Spinal cord (tissue), 10 donors: ENCODE data around the gene NR5A1. TPM values are rescaled to one million over a fixed set of nuclear protein-coding genes. Genes with fewer than 3 reads are reported as not detected.
A peak's percentile ranks its signal among the peaks of the same experiment; 100 is the strongest.

Experiments used
- DNase-seq, 6 donors: peaks; one replicate each; pipeline versions ENCODE4 v3.0.0 to v3.0.0-alpha.2; 2013 to 2015; ENCODE audit warnings: low spot score in 6 of 6, low read depth in 4 of 6
- H3K27ac ChIP-seq: one replicate; pipeline ENCODE4 v1.5.1; 2013; ENCODE audit warnings: low read depth, low read length, control low read depth
- H3K27me3 ChIP-seq: one replicate; pipeline ENCODE4 v1.6.1; 2013; ENCODE audit warnings: low read length; ENCODE audit not compliant: control insufficient read depth, insufficient read depth
- H3K36me3 ChIP-seq: one replicate; pipeline ENCODE4 v1.6.1; 2013; ENCODE audit warnings: low read length; ENCODE audit not compliant: control insufficient read depth, insufficient read depth
- H3K4me1 ChIP-seq: one replicate; pipeline ENCODE4 v1.6.1; 2013; ENCODE audit warnings: low read length; ENCODE audit not compliant: control insufficient read depth, insufficient read depth
- H3K4me3 ChIP-seq: one replicate; pipeline ENCODE4 v1.5.1; 2013; ENCODE audit warnings: low read depth, low read length, control low read depth
- H3K9me3 ChIP-seq: one replicate; pipeline ENCODE4 v1.6.1; 2013; ENCODE audit warnings: low read length; ENCODE audit not compliant: control insufficient read depth, insufficient read depth
- WGBS: methylation state at CpG from one replicate; pipeline ENCODE4 v1.1.5; 2013; ENCODE audit warnings: missing lambda C conversion rate; ENCODE audit not compliant: insufficient coverage; 5-methylcytosine and 5-hydroxymethylcytosine counted together
- polyA plus RNA-seq, 2 donors: library from polyadenylated mRNA; unstranded; fragments of 120-200 nt; gene quantifications; one replicate each; pipeline ENCODE4 v1.2.1, GENCODE V29; 2013; ENCODE audit not compliant: insufficient read length in 2 of 2
- total RNA-seq, 2 donors: library from RNA; depleted of rRNA in 1 of 2; stranded (reverse); fragments of 120-200 nt in 1 of 2; fragments of >200 nt in 1 of 2; gene quantifications; one replicate each; pipeline versions ENCODE4 v1.2.3 to v1.2.4, GENCODE V29; 2013 to 2014
- donor health status: healthy.

The NR5A1 gene
- total and polyA plus RNA-seq, 4 donors, result 0.08 to 0.11 (median 0.09) TPM

DNA sequence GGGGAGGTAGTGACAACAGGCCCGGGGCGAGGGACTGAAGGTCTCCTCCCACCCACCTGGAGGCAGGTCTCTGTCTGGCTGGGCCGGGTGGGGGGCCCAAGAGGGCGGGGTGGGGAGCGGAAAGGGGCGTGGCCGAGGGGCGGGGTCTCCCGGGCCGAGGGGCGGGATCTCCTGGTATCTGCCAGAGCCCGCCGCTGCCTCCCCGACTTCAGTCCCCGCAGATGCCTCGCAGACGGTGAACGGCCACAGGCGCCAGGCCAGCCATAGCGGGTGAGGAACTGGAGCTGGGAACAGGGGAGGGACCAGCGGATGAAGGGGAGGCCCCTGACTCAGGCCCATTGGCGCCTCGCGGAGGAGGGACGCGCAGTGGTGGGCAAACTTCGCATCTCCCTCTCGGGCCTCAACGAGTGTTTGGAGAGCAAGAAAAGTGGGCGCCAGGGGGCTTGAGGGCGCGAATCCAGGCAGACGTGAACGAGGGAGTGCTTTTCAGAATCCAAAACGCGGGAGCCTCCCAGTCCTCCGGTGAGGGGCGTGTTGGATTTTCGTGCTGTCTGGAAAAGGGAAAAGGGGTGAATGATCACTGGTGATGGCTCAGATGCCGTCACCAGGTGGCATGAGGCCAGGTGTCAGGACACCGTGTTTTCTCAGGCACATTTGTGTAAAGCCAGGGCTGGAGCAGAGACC is 56.8 kb downstream of the NR5A1 start, which contains the start of gene ADGRD2:
Gene ADGRD2, plus strand, starts transcription at position 211 of the 684 bp plus-strand sequence. CDS start 1,216 bp downstream, outside the sequence.
- 1% methylated on average over 36 of the region's 41 CpGs for WGBS
- Histone ChIP-seq H3K27ac (no peak within 1 kb of the TSS), H3K36me3 (no peaks in the 10 kb centered on the region), H3K9me3 (no peaks in the 10 kb centered on the region), H3K4me3 (peak within 1 kb of the TSS; percentile 31), H3K27me3 (peaks cover 46% of the 10 kb centered on the region), H3K4me1 (peaks cover 50% of the 10 kb centered on the region)
- DNase-seq, result peak in 2 of 6 donors; percentile 57 to 64

DNA sequence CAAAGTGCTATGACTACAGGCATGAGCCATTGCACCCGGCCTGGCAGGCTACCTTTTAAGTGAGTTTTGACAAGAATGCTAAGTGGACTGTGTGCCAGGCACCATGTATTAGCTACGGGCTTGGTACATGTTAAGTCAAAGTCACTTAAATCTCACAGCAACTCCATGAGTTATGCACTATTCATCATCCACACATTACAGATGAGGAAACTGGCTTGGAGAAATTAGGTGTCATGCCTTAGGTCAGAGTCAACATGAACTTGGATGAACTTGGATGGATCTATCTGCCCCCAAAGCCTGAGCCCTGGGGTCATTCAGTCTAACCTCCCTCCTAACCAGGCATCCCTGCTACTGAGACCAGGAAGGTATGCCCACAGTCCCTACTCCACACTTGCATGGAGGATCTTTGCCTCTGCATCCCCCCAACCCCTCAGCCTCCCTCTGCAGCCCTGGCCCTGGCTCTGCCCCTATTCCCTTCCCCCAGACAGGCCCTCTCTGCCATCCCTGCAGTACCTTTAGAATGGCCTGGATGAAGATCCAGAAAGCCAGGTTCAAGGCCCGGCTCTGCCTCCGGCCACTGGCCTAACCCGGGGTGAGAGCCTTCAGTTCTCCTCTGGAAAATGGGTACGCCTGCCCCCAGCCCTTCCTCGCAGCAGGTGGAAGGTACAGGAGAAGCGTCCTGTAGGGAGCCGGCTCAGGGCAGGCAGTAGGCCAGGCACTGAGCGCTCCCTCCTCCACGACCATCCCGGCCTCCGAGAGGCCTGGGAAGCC is 57.6 kb downstream of the NR5A1 start:
- H3K4me3 ChIP-seq, result no peak overlapping the region
- H3K27ac ChIP-seq, result no peak overlapping the region
- no peaks in the 10 kb centered on the region for H3K36me3 ChIP-seq
- WGBS, result 84% methylated on average over 11 of the region's 13 CpGs
- H3K9me3 ChIP-seq, result no peaks in the 10 kb centered on the region
- peaks cover 46% of the 10 kb centered on the region for H3K27me3 ChIP-seq
- peaks cover 50% of the 10 kb centered on the region for H3K4me1 ChIP-seq
- no peak for DNase-seq

DNA sequence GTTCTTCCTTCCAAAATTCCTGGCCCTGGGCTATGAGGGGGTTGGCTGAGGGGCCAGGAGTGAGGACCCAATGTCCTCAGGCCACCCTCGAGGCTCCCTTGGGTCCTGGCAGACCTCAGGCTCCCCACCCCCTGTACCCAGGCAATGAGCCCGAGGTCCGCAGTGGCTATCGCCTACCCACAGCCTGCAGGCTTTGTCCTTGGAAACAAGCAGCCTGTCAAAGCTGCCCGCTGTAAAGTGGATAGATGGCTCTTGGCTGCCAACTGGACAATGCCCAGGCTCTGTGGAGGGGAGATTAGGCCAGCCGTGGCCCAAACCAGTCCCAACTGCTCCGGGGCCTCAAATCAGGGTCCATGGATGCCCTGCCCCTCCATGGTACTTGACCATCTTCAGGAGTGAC is 59.2 kb downstream of the NR5A1 start:
- 35% methylated on average over 7 of the region's 7 CpGs for WGBS
- DNase-seq, result peak; percentile 36 to 84 (median 60)
- Histone ChIP-seq H3K27me3 (peaks cover 36% of the 10 kb centered on the region), H3K4me3 (no peak overlapping the region), H3K9me3 (no peaks in the 10 kb centered on the region), H3K4me1 (peaks cover 50% of the 10 kb centered on the region), H3K27ac (no peak overlapping the region), H3K36me3 (no peaks in the 10 kb centered on the region)

DNA sequence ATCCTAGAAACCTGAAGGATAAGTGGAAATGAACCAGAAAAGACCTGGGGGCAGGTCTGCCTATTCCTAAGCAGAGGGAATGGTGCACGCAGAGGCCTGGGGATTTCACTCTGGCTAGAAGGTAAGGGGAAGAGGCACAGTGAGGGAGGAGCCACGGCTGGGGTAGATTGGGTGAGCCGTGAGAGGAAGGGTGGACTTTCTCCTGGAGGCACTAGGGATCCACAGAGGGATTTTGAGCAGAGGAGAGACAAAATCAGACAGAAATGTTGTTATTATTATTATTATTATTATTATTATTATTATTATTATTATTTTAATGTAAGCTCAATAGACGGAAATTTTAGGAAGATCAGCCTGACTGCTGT is 59.9 kb downstream of the NR5A1 start:
- Histone ChIP-seq H3K4me1 (peaks cover 45% of the 10 kb centered on the region), H3K36me3 (no peaks in the 10 kb centered on the region), H3K4me3 (no peak overlapping the region), H3K27me3 (peaks cover 28% of the 10 kb centered on the region), H3K9me3 (no peaks in the 10 kb centered on the region), H3K27ac (no peak overlapping the region)
- WGBS, result 63% methylated on average over 1 of the region's 4 CpGs
- no peak for DNase-seq

DNA sequence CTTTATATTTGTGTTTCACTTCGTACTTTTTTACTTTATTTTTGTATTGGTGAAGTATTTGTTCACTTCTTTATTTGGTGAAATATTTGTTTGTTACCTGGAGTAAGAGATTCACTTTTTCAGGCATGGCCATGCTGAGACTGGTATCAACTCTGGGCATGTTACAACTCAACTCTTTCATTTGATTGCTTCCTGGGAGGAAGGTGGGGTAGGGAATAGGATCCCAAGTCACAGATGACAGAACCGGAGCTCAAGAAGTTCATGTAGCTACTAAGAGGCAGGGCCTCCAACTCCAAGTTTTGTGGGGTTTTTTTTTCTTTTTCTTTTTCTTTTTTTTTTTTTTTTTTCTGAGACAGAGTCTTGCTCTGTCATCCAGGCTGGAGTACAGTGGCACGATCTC is 63.0 kb downstream of the NR5A1 start:
- no peaks in the 10 kb centered on the region for H3K9me3 ChIP-seq
- peaks cover 22% of the 10 kb centered on the region for H3K4me1 ChIP-seq
- H3K27ac ChIP-seq, result no peak overlapping the region
- peaks cover 4% of the 10 kb centered on the region for H3K27me3 ChIP-seq
- H3K36me3 ChIP-seq, result no peaks in the 10 kb centered on the region
- 83% methylated on average over 1 of the region's 3 CpGs for WGBS
- DNase-seq, result no peak
- no peak overlapping the region for H3K4me3 ChIP-seq

DNA sequence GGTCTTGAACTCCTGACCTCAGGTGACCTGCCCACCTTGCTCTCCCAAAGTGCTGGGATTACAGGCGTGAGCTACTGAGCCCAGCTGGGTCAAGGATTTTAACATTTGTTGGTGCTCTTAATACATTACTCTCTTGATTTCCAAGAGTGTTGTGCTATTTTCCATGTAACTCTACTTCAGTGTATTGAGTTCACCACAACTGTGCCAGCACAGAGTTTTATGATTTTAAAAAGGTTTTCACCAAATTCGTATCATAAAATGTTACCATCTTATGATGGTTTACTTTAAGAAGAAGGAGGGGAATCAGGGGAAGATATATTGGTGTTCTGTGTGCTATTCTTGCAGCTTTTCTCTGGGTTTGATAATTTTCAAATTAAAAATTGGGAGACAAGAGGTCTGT is 63.6 kb downstream of the NR5A1 start:
- H3K4me3 ChIP-seq, result no peak overlapping the region
- no peaks in the 10 kb centered on the region for H3K9me3 ChIP-seq
- no peak overlapping the region for H3K27ac ChIP-seq
- H3K4me1 ChIP-seq, result peaks cover 20% of the 10 kb centered on the region
- DNase-seq, result no peak
- H3K27me3 ChIP-seq, result peaks cover 4% of the 10 kb centered on the region
- no CpG with 5 or more reads among the region's 2 CpGs for WGBS
- no peaks in the 10 kb centered on the region for H3K36me3 ChIP-seq

DNA sequence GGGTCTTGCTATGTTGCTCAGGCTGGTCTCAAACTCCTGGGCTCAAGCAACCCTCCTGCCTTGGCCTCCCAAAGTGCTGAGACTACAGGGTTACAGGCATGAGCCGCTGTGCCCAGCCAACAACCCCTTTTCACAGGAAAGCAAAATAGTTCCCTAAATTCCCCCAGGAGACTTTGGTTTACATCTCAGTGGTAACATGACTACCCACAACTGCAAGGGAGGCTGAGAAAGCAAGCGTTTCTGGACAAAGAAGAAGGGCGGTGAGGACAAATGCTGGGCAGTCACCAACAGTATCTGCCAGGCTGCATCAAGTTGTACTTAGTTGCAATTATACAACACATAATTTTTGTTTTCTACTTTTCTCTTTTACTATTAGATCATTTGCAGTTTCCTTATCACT is 64.4 kb downstream of the NR5A1 start:
- DNase-seq, result no peak
- Histone ChIP-seq H3K27me3 (peaks cover 5% of the 10 kb centered on the region), H3K4me3 (no peak overlapping the region), H3K4me1 (peaks cover 12% of the 10 kb centered on the region), H3K36me3 (no peaks in the 10 kb centered on the region), H3K9me3 (no peaks in the 10 kb centered on the region), H3K27ac (no peak overlapping the region)
- WGBS, result 53% methylated on average over 2 of the region's 3 CpGs

DNA sequence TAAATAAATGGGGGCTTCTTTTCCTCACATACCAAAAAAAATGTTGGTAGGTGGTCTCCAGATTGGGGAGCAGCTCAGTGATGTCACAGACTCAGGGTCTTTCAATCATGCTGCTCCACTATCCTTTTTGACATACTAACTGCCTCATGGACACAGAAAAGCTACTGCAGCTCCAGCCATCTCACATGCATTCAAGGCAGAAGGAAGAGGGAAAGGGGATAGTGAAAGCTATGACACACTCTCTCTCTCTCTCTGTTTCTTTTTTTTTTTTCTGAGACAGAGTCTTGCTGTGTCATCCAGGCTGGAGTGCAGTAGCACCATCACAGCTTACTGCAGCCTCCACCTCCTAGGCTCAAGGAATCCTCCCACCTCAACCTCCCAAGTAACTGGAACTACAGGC is 64.8 kb downstream of the NR5A1 start:
- Histone ChIP-seq H3K27me3 (peaks cover 5% of the 10 kb centered on the region), H3K4me3 (no peak overlapping the region), H3K9me3 (no peaks in the 10 kb centered on the region), H3K27ac (no peak overlapping the region), H3K36me3 (no peaks in the 10 kb centered on the region), H3K4me1 (peaks cover 8% of the 10 kb centered on the region)
- no peak for DNase-seq

DNA sequence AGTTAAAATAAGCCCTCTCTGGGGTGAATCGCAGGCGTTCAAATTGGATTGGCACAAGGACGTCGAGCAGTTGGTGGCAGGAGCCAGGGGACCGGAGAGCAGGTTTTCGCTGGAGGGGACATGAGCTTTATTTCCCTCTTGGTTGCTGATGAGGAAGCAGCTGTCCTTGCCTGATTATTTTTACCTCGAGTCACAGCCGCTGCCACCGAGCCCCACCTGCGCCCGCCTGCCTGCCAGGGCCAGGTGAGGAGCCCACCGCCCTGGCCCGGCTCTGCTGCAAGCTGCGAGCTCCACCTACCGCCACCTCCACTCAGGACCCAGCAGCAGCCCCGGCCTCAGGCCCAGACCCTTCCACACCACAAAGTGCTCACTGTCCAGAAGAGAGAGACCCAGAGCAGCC is 65.9 kb downstream of the NR5A1 start:
- peak in 1 of 6 donors; percentile 33 for DNase-seq
- H3K27me3 ChIP-seq, result peaks cover 5% of the 10 kb centered on the region
- H3K4me1 ChIP-seq, result no peaks in the 10 kb centered on the region
- H3K36me3 ChIP-seq, result no peaks in the 10 kb centered on the region
- H3K9me3 ChIP-seq, result no peaks in the 10 kb centered on the region
- no peak overlapping the region for H3K4me3 ChIP-seq
- WGBS, result 71% methylated on average over 14 of the region's 16 CpGs
- no peak overlapping the region for H3K27ac ChIP-seq

DNA sequence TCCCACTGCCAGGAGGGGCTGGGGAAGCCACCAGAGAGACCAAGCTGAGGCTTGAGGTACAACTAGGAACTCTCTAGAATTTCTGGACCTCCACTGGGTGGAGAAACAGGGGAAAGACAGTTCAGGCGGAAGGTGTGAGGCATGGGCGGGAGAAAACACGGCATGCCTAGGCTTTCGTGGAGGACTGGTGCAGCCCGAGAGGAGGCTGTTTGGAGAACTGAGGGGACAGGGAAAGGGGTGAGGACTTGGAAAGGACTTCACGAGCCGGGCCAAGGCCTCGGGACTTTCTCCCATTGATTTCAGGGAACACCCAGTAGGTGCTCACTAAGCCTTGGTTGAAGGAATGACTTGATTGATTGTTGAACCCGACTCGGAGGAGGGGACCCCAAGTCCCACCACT is 66.4 kb downstream of the NR5A1 start:
- H3K27ac ChIP-seq, result no peak overlapping the region
- WGBS, result 78% methylated on average over 7 of the region's 10 CpGs
- H3K9me3 ChIP-seq, result no peaks in the 10 kb centered on the region
- no peaks in the 10 kb centered on the region for H3K4me1 ChIP-seq
- H3K27me3 ChIP-seq, result peaks cover 5% of the 10 kb centered on the region
- H3K4me3 ChIP-seq, result no peak overlapping the region
- no peak for DNase-seq
- no peaks in the 10 kb centered on the region for H3K36me3 ChIP-seq
